Measurements from ENCODE around the gene TAF1B.
"Not testable (repeated sequence)": the region's sequence is repeated elsewhere in the genome, so short reads cannot be mapped to it uniquely, and the experiment has no call there.

Gene TAF1B

GRCh38 chr2:9837451-9837850 lies 5.8 kb upstream of the TAF1B start:
- Histone ChIP-seq H3K4me3 (ENCODE audit: low read length) (no peak overlapping the region), H3K9me3 (ENCODE audit: control insufficient read depth, low read depth, low read length) (no peaks in the 10 kb centered on the region), H3K27me3 (ENCODE audit: control insufficient read depth, insufficient read depth, low read length) (no peaks in the 10 kb centered on the region), H3K9ac (ENCODE audit: low read length) (no peak overlapping the region), H3K36me3 (ENCODE audit: control insufficient read depth, low read depth, low read length) (no peaks in the 10 kb centered on the region), H3K27ac (ENCODE audit: low read length) (no peak overlapping the region), H3K4me1 (ENCODE audit: control insufficient read depth, low read depth, low read length) (no peaks in the 10 kb centered on the region)

GRCh38 chr2:9838391-9838790 lies 4.9 kb upstream of the TAF1B start:
- no peaks in the 10 kb centered on the region for H3K4me1 ChIP-seq (ENCODE audit: control insufficient read depth, low read depth, low read length)
- no peak overlapping the region for H3K4me3 ChIP-seq (ENCODE audit: low read length)
- no peaks in the 10 kb centered on the region for H3K9me3 ChIP-seq (ENCODE audit: control insufficient read depth, low read depth, low read length)
- H3K27ac ChIP-seq (ENCODE audit: low read length) = no peak overlapping the region
- H3K36me3 ChIP-seq (ENCODE audit: control insufficient read depth, low read depth, low read length) = no peaks in the 10 kb centered on the region
- H3K9ac ChIP-seq (ENCODE audit: low read length) = no peak overlapping the region
- H3K27me3 ChIP-seq (ENCODE audit: control insufficient read depth, insufficient read depth, low read length) = no peaks in the 10 kb centered on the region

- peak overlapping the region; percentile 91 for H3K4me3 ChIP-seq (ENCODE audit: low read length)
- peaks cover 6% of the 10 kb centered on the region for H3K4me1 ChIP-seq (ENCODE audit: control insufficient read depth, low read depth, low read length)
- no peak overlapping the region for H3K27ac ChIP-seq (ENCODE audit: low read length)
- H3K27me3 ChIP-seq (ENCODE audit: control insufficient read depth, insufficient read depth, low read length) = no peaks in the 10 kb centered on the region
- H3K9ac ChIP-seq (ENCODE audit: low read length) = peak overlapping the region; percentile 72
- peaks cover 22% of the 10 kb centered on the region for H3K36me3 ChIP-seq (ENCODE audit: control insufficient read depth, low read depth, low read length)
- no peaks in the 10 kb centered on the region for H3K9me3 ChIP-seq (ENCODE audit: control insufficient read depth, low read depth, low read length)
Measured at GRCh38 chr2:9842487-9843228, 616 bp upstream of the TAF1B start.

DNA sequence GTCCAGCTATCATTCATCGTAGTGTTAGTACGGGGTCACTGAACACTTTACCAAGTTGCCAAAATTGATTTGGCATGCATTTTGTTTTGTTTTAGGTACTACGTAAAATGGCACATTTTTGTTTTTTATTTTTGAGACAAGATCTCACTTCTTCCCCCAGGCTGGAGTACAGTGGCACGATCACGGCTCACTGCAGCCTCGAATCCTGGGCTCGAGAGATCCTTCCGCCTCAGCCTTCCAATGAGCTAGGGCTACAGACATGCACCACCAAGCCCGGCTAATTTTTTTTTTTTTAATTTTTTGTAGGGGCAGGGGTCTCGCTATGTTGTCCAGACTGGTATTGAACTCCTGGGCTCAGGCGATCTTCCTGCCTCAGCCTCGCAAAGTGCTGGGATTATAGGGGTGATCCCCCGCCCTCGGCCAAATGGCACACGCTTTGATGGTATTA lies 786 bp downstream of the TAF1B start:
- no peaks in the 10 kb centered on the region for H3K9me3 ChIP-seq (ENCODE audit: control insufficient read depth, low read depth, low read length)
- H3K4me1 ChIP-seq (ENCODE audit: control insufficient read depth, low read depth, low read length) = peaks cover 6% of the 10 kb centered on the region
- H3K9ac ChIP-seq (ENCODE audit: low read length) = peak overlapping the region; percentile 72
- H3K4me3 ChIP-seq (ENCODE audit: low read length) = peak overlapping the region; percentile 91
- H3K36me3 ChIP-seq (ENCODE audit: control insufficient read depth, low read depth, low read length) = peaks cover 24% of the 10 kb centered on the region
- H3K27ac ChIP-seq (ENCODE audit: low read length) = peak overlapping the region; percentile 21
- no peaks in the 10 kb centered on the region for H3K27me3 ChIP-seq (ENCODE audit: control insufficient read depth, insufficient read depth, low read length)

- Histone ChIP-seq H3K9me3 (ENCODE audit: control insufficient read depth, low read depth, low read length) (no peaks in the 10 kb centered on the region), H3K27me3 (ENCODE audit: control insufficient read depth, insufficient read depth, low read length) (no peaks in the 10 kb centered on the region), H3K27ac (ENCODE audit: low read length) (no peak overlapping the region), H3K36me3 (ENCODE audit: control insufficient read depth, low read depth, low read length) (peaks cover 30% of the 10 kb centered on the region), H3K9ac (ENCODE audit: low read length) (peak overlapping the region; percentile 72), H3K4me3 (ENCODE audit: low read length) (peak overlapping the region; percentile 91), H3K4me1 (ENCODE audit: control insufficient read depth, low read depth, low read length) (peaks cover 6% of the 10 kb centered on the region)
Measured at GRCh38 chr2:9844576-9844975, 1.3 kb downstream of the TAF1B start.

GRCh38 chr2:9846554-9846953 lies 3.3 kb downstream of the TAF1B start:
- Histone ChIP-seq H3K9ac (ENCODE audit: low read length) (no peak overlapping the region), H3K4me1 (ENCODE audit: control insufficient read depth, low read depth, low read length) (peaks cover 6% of the 10 kb centered on the region), H3K9me3 (ENCODE audit: control insufficient read depth, low read depth, low read length) (no peaks in the 10 kb centered on the region), H3K27ac (ENCODE audit: low read length) (no peak overlapping the region), H3K27me3 (ENCODE audit: control insufficient read depth, insufficient read depth, low read length) (no peaks in the 10 kb centered on the region), H3K4me3 (ENCODE audit: low read length) (no peak overlapping the region), H3K36me3 (ENCODE audit: control insufficient read depth, low read depth, low read length) (peaks cover 49% of the 10 kb centered on the region)

- Histone ChIP-seq H3K36me3 (ENCODE audit: control insufficient read depth, low read depth, low read length) (peaks cover 55% of the 10 kb centered on the region), H3K9ac (ENCODE audit: low read length) (no peak overlapping the region), H3K4me3 (ENCODE audit: low read length) (no peak overlapping the region), H3K4me1 (ENCODE audit: control insufficient read depth, low read depth, low read length) (peaks cover 6% of the 10 kb centered on the region), H3K27me3 (ENCODE audit: control insufficient read depth, insufficient read depth, low read length) (no peaks in the 10 kb centered on the region), H3K27ac (ENCODE audit: low read length) (no peak overlapping the region), H3K9me3 (ENCODE audit: control insufficient read depth, low read depth, low read length) (no peaks in the 10 kb centered on the region)
Measured at GRCh38 chr2:9847140-9847539, 3.9 kb downstream of the TAF1B start.

DNA sequence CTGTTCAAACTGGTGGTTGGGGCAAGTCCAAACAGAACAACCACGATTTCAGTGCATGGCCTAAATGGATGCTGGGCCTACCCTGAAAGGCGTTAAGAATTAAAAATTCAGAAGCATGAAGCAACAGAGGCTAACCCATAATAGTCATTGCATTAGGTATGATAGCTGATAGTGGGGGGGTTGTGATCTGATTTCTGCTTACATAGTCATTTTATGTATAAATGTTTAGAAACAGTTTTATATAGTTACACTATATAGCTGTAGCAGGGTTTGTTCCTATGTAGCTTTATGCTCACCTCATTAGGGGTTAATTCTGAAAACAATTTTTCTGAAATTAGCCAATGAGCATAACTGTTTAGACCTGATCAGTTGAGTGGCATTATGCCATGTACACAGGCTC lies 9.6 kb downstream of the TAF1B start:
- Histone ChIP-seq H3K27me3 (ENCODE audit: control insufficient read depth, insufficient read depth, low read length) (no peaks in the 10 kb centered on the region), H3K27ac (ENCODE audit: low read length) (no peak overlapping the region), H3K4me1 (ENCODE audit: control insufficient read depth, low read depth, low read length) (no peaks in the 10 kb centered on the region), H3K4me3 (ENCODE audit: low read length) (no peak overlapping the region), H3K9ac (ENCODE audit: low read length) (no peak overlapping the region), H3K36me3 (ENCODE audit: control insufficient read depth, low read depth, low read length) (peaks cover 87% of the 10 kb centered on the region), H3K9me3 (ENCODE audit: control insufficient read depth, low read depth, low read length) (peaks cover 11% of the 10 kb centered on the region)

- no peak overlapping the region for H3K9ac ChIP-seq (ENCODE audit: low read length)
- peaks cover 49% of the 10 kb centered on the region for H3K9me3 ChIP-seq (ENCODE audit: control insufficient read depth, low read depth, low read length)
- H3K4me3 ChIP-seq (ENCODE audit: low read length) = no peak overlapping the region
- peaks cover 58% of the 10 kb centered on the region for H3K36me3 ChIP-seq (ENCODE audit: control insufficient read depth, low read depth, low read length)
- H3K27me3 ChIP-seq (ENCODE audit: control insufficient read depth, insufficient read depth, low read length) = no peaks in the 10 kb centered on the region
- H3K27ac ChIP-seq (ENCODE audit: low read length) = no peak overlapping the region
- H3K4me1 ChIP-seq (ENCODE audit: control insufficient read depth, low read depth, low read length) = no peaks in the 10 kb centered on the region
Measured at GRCh38 chr2:9857814-9858729, 14.8 kb downstream of the TAF1B start.

- no peaks in the 10 kb centered on the region for H3K27me3 ChIP-seq (ENCODE audit: control insufficient read depth, insufficient read depth, low read length)
- no peaks in the 10 kb centered on the region for H3K4me1 ChIP-seq (ENCODE audit: control insufficient read depth, low read depth, low read length)
- no peak overlapping the region for H3K4me3 ChIP-seq (ENCODE audit: low read length)
- H3K9ac ChIP-seq (ENCODE audit: low read length) = no peak overlapping the region
- no peak overlapping the region for H3K27ac ChIP-seq (ENCODE audit: low read length)
- peaks cover 52% of the 10 kb centered on the region for H3K36me3 ChIP-seq (ENCODE audit: control insufficient read depth, low read depth, low read length)
- H3K9me3 ChIP-seq (ENCODE audit: control insufficient read depth, low read depth, low read length) = peaks cover 49% of the 10 kb centered on the region
Measured at GRCh38 chr2:9858730-9859068, 15.4 kb downstream of the TAF1B start.

- Histone ChIP-seq H3K36me3 (ENCODE audit: control insufficient read depth, low read depth, low read length) (peaks cover 30% of the 10 kb centered on the region), H3K9me3 (ENCODE audit: control insufficient read depth, low read depth, low read length) (peaks cover 49% of the 10 kb centered on the region)
- H3K4me1 ChIP-seq (ENCODE audit: control insufficient read depth, low read depth, low read length); H3K9ac ChIP-seq (ENCODE audit: low read length); H3K27ac ChIP-seq (ENCODE audit: low read length); H3K4me3 ChIP-seq (ENCODE audit: low read length); H3K27me3 ChIP-seq (ENCODE audit: control insufficient read depth, insufficient read depth, low read length): not testable (repeated sequence)
Measured at GRCh38 chr2:9860922-9861580, 17.8 kb downstream of the TAF1B start.

Data from iPS-18a (cell line).